ENCODE results near the gene MCU. TPM values are rescaled to one million over a fixed set of nuclear protein-coding genes. Genes with fewer than 3 reads are reported as not detected.

The MCU gene
- total RNA-seq, 2 donors from 2014 or later: 7.9 to 17.1 TPM

DNA sequence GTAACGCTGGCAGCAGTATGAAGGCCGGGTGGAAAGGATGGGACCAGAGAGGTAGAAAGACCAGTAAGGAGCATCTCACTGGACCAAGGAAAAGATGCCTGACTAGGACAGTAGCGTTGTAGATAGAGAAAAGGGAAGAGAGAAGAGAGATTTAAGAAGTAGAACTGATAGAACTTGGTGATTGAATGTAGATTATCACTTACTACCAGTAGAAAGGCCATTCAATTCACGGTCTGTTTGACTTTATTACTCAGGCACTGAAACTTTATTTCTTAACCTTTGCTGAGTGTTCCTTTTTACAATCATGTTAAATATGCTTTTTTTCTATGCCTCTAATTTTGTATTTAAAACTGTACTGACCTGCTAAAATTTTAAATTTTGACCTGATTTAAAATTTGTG is 12.2 kb downstream of the MCU start:
- Histone ChIP-seq H3K4me1 (peaks cover 4% of the 10 kb centered on the region), H3K9me3 (no peaks in the 10 kb centered on the region), H3K4me3 (no peak overlapping the region), H3K36me3 (replicated peaks in 1 of 2; ENCODE audit: insufficient read depth in 1 of 2, low read depth in 2 of 2) (no peaks in the 10 kb centered on the region), H3K27me3 (no peaks in the 10 kb centered on the region), H3K27ac (no peak overlapping the region)
- no peak for TF ChIP-seq POLR2A (IDR thresholded peaks at IDR 0.05)
- TF ChIP-seq, protein P1, sequence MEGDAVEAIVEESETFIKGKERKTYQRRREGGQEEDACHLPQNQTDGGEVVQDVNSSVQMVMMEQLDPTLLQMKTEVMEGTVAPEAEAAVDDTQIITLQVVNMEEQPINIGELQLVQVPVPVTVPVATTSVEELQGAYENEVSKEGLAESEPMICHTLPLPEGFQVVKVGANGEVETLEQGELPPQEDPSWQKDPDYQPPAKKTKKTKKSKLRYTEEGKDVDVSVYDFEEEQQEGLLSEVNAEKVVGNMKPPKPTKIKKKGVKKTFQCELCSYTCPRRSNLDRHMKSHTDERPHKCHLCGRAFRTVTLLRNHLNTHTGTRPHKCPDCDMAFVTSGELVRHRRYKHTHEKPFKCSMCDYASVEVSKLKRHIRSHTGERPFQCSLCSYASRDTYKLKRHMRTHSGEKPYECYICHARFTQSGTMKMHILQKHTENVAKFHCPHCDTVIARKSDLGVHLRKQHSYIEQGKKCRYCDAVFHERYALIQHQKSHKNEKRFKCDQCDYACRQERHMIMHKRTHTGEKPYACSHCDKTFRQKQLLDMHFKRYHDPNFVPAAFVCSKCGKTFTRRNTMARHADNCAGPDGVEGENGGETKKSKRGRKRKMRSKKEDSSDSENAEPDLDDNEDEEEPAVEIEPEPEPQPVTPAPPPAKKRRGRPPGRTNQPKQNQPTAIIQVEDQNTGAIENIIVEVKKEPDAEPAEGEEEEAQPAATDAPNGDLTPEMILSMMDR (IDR thresholded peaks at IDR 0.05): no peak
- ATAC-seq (no peak), DNase-seq (no peak)
- WGBS, 2 donors: 91 to 94% methylated on average over 4 of the region's 4 CpGs
- intact Hi-C loops (cut with DNase I): no loop called here

- DNase-seq (peak in 1 of 4 donors; percentile 22), ATAC-seq (no peak)
- WGBS, 2 donors: 0 to 3% methylated on average over 1 of the region's 1 CpG
- no peaks in the 10 kb centered on the region for H3K27me3 ChIP-seq
- intact Hi-C loops (cut with DNase I): no loop called here
- no peak overlapping the region for H3K4me3 ChIP-seq
- H3K9me3 ChIP-seq: no peaks in the 10 kb centered on the region
- H3K27ac ChIP-seq: no peak overlapping the region
- TF ChIP-seq, protein P1 (IDR thresholded peaks at IDR 0.05): no peak
- TF ChIP-seq POLR2A (IDR thresholded peaks at IDR 0.05): no peak
- H3K36me3 ChIP-seq (replicated peaks in 1 of 2; ENCODE audit: insufficient read depth in 1 of 2, low read depth in 2 of 2): no peaks in the 10 kb centered on the region
- peaks cover 12% of the 10 kb centered on the region for H3K4me1 ChIP-seq
Observed at GRCh38 chr10:72709041-72709440, 17.1 kb downstream of the MCU start.

DNA sequence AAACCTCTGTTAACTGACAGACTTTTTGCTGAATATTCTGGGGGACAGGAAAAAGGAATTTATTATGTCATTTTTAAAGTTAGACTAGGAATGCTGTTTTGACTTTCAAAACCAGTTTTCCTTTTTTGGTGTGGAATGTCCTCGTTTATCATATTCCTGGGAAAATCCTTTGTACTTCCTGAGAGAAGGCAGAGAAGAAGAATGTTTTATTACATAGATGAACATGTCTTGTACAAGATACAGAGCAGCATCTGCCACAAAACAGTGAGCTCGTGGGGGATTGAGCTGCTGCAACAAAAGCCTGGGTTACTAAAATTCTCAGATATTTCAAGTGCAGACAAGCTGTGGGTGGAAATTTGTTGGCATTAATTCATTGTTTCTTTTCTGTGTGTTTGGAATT is 20.2 kb downstream of the MCU start:
- no peak for ATAC-seq

DNA sequence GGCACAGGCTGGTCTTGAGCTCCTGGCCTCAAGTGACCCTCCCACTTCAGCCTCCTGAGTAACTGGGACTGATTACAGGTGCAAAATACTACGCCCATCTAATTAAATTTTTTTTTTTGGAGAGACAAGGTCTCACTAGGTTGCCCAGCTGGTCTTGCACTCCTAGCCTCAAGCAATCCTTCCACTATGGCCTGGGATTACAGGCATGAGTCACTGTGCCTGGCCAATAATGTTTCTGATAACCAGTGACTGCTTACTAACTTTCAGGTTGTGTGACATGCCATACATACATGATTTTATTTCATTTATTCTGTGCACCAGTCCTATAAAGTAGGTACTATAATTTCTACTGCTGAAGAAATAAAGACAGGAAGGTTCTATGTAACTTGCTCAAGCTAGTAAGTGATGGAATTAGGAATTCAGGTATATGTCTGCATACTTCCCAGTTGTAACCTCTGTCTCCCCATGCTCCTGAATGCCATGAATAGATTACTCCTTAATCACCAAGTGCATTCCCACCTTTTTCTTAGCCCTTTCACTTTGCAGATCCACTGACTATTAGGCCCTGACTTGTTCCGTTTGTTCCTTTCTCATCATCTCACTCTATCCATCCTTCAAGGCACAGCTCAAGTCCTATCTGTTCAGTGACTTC is 28.1 kb downstream of the MCU start:
- H3K36me3 ChIP-seq (replicated peaks in 1 of 2; ENCODE audit: insufficient read depth in 1 of 2, low read depth in 2 of 2): no peaks in the 10 kb centered on the region
- H3K27ac ChIP-seq: no peak overlapping the region
- H3K4me3 ChIP-seq: no peak overlapping the region
- no peak for TF ChIP-seq POLR2A (IDR thresholded peaks at IDR 0.05)
- TF ChIP-seq, protein P1 (IDR thresholded peaks at IDR 0.05): no peak
- intact Hi-C loops (cut with DNase I): no loop called here
- H3K4me1 ChIP-seq: no peaks in the 10 kb centered on the region
- WGBS, 2 donors: 86 to 94% methylated on average over 2 of the region's 2 CpGs
- ATAC-seq (no peak), DNase-seq (no peak)
- no peaks in the 10 kb centered on the region for H3K27me3 ChIP-seq
- H3K9me3 ChIP-seq: no peaks in the 10 kb centered on the region

More for the DNA sequence above, 20.2 kb downstream of the MCU start:
- WGBS, 2 donors: 69 to 83% methylated on average over 2 of the region's 2 CpGs
- H3K9me3 ChIP-seq: no peaks in the 10 kb centered on the region
- no peaks in the 10 kb centered on the region for H3K27me3 ChIP-seq
- intact Hi-C loops (cut with DNase I): no loop called here
- peaks cover 12% of the 10 kb centered on the region for H3K4me1 ChIP-seq
- H3K4me3 ChIP-seq: no peak overlapping the region
- H3K36me3 ChIP-seq (replicated peaks in 1 of 2; ENCODE audit: insufficient read depth in 1 of 2, low read depth in 2 of 2): no peaks in the 10 kb centered on the region
- H3K27ac ChIP-seq: no peak overlapping the region
- no peak for DNase-seq
- TF ChIP-seq, protein P1 (IDR thresholded peaks at IDR 0.05): no peak
- TF ChIP-seq POLR2A (IDR thresholded peaks at IDR 0.05): no peak

Measured in body of pancreas (tissue), 4 donors.